ENCODE results near the gene BBLN.
"Not testable (repeated sequence)": the region's sequence is repeated elsewhere in the genome, so short reads cannot be mapped to it uniquely, and the experiment has no call there.

The BBLN gene, protein sequence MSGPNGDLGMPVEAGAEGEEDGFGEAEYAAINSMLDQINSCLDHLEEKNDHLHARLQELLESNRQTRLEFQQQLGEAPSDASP

GRCh38 chr9:128159784-128160602, at the start of gene BBLN:
TSS of gene BBLN (plus strand) at chr9:128160265. CDS start at chr9:128160408, 143 bp downstream.
- peak; percentile 95 for DNase-seq

- not testable (repeated sequence) for DNase-seq
These were observed 48.3 kb upstream of the BBLN start for GRCh38 chr9:128111726-128112125.

DNA sequence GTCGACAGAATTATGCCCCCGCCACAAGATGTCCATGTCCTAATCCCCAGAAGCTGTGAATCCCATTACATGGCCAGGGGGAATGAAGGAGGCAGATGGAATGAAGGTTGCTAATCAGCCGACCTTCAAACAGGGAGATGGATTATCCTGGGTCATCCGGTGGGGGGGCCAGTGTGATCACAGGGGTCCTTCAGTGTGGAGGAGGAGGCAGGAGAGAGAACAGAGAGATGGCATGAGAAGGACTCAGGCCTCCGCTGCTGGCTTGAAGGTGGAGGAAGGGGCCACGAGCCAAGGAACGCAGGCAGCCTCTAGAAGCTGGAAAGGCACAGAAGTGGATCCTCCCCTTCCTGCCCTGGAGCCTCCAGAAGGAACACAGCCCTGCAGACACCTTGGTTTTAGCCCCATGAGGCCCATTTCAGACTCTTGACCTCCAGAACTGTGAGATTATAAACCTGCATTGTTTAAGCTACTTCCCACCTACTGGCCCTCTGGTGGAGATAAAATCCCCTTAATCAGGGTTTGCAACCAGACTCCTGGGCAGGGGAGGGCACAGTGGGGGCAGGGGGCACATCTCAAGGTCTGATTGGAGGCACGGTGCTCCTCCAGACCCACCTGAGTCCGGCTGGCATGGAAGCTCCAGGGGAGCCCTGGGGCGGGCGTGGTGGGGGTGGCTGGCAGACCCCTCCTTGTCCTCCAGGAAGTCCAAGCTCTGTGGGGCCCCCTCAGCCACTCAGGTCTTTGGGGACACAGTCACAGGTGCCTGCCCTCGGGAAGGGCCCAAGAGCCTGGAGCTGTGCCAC, 46.3 kb upstream of the BBLN start:
- no peak for DNase-seq

DNA sequence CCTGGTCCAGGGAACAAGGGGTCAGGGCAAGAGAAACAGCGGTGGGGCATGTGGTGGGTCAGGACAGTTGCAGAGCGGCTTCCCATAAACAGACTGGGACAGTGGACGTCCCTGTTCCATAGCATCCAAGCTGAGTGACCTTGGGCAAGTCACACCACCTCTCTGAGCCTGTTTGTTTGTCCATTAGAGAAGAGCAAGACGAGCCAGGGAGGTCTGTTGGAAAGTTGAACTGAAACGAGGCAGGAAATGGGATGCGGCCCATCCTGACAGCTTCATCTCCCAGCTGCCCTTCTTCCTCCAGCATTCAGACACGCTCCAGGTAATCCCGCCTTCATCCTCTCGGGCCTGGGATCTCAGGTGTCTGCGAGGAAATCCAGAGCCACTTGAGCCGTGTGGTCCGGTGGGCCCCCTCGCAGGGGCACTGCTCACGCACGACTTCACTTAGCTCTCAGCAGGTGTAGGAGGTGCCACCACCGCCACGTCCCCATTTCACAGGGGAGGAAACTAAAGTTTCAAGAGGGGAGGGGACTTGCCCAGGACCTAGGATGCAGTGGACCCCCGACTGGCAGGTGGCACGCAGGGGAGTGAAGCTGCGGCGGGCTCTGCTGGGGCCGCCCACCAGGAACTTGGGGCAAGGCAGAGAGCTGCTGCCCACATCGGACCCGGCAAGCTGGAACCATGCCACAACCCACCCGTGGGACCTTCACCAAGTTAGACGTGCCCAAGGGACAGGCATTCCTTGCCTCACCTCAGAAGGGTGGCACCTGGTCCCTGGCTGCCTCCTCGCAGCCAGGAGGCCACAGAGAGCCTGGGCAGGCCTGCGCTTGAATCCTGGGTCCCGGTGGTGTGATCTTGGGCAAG, 45.5 kb upstream of the BBLN start:
- DNase-seq, result no peak

DNA sequence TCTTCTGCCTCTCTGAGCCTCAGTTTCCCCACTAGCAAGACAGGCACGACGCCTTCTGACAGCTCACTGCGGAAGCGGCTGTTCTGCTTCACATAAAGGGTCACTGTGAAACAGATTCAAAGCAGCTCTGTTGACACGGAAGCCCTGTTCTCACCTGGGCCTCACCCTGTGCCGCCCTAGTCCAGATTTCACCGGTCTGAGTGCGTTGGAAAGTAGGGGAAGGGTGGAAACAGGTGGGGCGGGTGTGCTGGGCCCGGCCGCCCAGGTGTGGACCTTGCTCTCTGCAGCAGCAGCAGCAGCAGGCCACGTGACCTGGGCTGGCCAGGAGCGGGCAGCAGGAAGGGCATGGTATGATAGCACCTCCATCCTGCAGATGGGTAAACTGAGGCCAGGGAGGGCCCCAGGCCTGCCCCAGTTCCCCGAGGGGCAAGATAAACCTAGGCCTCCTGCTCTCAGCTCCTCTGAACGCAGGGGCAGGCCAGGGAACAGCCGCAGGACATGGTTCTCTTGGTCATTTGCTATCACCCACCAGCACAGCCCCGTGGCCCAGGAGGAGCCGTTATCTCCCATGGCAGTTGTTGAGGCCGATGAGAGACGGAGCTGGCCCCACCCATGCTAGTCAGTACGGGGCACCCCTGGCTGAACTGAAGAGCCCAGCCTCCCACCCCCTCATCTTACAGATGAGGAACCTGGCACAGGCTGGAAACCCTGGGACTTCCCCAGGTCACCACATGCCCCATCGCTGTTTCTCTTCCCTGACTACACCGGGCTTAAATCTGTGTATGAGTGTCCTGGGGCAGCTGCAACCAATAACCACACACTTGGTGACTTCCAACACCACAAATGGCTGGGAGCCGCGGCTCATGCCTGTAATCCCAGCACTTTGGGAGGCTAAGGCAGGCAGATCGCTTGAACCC, 44.6 kb upstream of the BBLN start:
- no peak for DNase-seq

DNA sequence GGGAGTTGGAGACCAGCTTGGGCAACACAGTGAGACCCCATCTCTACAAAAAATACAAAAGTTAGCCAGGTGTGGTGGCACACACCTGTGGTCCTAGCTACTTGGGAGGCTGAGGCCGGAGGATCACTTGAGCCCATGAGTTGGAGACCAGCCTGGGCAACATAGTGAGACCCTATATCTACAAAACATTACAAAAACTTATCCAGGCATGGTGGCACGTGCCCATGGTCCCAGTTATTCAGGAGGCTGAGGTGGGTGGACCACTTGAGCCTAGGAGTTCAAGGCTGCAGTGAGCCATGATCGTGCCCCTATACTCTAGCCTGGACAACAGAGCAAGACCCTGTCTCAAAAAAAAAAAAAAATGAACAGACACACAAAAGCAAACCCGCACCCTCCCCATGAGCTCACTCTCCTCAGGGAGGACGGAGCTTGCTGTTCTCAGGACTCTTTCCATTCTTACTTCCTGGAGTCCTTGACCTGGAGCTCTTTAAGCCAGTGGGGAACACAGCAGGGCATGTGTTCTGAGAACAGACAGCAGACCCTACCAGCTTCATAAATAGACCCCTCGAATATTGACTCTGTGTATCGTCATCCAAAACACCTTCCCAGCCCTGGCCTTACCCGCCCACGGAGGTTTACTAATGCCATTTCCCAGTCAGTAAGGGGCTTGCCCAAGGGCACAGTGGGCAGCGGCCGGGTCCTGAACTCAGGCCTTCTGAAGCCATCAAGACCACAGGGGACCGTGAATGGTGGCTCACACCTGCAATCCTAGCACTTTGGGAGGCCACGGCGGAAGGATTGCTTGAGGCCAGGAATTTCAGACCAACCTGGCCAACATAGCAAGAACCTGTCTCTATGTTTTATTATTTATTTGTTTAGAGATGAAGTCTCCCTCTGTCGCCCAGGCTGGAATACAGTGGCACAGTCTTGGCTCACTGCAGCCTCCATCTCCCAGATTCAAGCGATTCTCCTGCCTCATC, 43.7 kb upstream of the BBLN start:
- DNase-seq, result no peak

DNA sequence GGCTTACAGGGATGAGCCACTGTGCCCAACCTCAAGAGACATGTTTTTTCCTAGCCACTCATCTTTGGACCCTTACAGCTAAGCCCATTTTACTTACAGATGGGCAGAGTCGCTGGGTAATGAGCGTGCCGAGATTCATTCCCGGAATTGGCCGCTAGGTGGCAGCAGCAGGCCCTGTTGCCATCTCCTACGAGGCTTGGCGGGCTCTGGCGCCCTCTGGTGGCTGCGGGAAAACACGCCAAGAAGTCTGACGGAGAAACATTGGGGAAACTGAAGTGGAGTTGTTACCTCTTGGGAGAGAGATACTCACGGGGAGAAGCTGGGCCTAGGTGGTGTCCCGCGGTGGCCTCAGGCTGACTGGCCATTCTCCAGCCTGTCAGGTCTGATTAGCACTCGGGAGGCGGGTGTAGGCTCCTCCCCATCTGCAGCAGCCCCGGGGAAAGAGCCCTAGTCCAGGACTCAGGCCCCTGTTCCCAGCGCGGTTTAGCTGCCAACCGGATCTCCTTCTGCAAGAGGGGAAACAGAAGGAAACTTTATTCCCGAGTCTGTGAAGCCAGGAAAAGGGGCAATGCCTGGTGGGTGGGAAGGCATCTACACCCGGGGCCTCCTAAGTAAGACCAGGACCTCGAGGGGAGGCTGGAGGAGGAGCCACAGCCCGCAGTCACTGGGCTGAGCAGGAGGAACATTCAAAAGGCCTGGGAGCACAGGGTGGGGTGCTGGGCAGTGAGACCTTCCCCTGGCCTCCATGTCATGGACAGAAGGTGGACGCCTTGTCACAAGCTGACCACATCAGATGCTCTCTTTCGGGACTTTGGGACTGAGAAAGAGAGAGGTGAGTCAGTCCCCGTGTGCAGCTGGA, 42.2 kb upstream of the BBLN start:
- DNase-seq, result peak; percentile 90

- DNase-seq, result no peak
These were observed 41.6 kb upstream of the BBLN start for GRCh38 chr9:128118472-128118857.

GRCh38 chr9:128118971-128119665, 40.9 kb upstream of the BBLN start:
- DNase-seq, result no peak

DNA sequence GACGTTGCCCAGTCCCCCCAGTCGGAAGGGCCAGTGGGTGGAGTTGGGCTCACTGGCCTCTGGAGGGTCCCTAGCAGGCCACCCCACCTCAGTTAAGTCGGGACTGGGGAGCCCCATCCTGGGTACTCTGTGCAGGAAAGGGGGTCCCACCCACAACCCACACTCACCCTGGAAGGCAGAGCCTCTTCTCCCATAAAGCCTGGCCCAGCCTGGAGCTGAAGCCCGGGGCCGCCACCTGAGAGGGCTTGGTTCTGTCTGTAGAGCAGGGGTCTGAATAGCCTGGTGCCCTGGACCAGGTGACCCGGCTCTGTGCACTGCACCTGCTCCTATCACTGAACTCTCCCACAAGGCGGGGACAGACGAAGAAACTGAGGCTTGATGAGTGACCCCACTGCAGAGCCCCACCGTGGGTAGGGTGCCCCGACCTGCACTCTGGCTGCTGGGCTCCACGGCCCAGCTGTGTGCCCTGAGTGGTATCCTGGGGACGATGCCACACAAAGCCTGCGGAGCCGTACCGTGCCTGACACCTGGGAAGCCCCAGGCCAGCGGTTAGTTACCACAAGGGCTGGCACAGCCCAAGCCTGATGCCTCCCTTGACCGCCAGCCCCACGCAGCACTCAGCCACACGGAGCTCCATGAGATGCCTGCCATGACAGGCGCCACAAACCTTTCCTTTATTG, 39.9 kb upstream of the BBLN start:
- no peak for DNase-seq

GRCh38 chr9:128120741-128121465, 39.2 kb upstream of the BBLN start:
- DNase-seq, result no peak

DNA sequence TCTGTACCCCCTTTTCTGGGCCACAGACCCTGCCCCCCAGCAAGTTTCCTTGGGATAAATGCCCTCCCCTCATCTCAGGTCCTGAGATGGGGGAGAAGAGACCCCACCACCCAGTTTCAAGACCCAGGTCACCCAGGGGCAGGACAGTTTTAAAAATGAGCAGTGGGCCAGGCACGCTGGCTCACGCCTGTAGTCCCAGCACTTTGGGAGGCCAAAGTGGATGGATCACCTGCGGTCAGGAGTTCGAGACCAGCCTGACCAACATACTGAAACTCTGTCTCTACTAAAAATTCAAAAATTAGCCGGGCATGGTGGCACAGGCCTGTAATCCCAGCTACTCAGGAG, 38.6 kb upstream of the BBLN start:
- no peak for DNase-seq

GRCh38 chr9:128121924-128122808, 37.9 kb upstream of the BBLN start:
- no peak for DNase-seq

DNA sequence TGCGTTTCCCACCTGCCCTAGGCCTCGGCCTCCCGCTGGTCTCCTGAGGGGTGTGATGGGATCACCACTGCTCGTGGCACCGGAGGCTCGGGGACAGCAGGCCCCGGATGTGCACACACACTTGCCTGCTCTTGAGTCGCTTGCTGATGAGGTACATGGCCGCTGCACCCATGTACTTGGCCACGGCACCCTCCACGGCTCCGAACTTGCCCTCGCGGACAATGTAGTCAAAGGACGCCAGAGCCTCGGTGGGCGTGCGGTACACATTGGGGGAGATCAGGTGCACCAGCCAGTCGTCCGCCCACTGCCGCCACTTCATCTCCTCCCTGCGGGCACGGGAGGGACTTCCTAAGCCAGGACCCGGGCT, 37.3 kb upstream of the BBLN start:
- DNase-seq, result no peak

DNA sequence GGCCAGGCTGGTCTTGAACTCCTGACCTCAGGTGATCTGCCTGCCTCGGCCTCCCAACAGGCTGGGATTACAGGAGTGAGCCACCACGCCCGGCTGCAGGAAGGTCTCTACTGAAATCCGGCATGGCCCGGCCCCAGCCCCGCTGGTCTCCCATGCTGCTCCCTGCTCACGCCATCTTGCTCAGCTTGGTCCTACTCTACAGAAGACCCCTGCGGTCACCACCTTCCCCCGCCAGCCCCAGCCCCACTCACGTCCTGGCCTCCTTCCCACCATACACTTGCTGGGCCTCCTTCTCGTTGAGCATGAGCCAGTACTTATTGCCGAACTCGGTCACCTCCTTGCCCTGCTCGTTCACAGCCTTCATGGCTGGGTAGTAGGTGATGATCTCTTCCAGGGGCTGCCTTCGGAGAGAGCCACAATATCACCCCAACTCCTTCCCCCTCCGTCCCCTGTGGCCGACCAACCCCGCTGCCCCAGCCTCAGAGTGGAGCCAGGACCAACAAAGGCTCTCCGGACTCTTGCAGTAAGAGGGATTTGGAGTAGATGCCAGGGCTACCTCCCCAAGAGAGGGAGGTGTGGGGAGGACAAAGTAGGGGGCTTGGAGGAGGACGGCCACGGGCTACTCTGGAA, 36.5 kb upstream of the BBLN start:
- DNase-seq, result no peak

DNA sequence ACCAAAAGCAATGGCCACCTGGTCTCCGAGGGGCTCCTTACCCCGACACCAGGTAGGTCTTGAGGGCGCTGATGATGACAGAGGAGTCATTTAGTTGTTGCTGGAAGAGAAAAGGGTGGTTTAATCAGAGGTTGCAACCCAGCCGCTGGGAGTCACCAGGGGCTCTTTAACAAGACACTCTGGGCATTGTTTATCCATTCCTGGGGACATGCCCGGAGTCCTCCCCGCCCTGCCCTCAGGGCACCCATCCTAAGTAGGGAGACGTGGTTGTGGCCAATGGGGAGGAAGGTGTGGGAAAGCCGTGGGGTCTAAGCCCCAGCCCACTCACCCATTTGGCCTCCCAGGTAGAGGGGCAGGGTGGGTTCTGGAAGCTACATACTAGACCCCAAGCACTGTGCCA, 35.6 kb upstream of the BBLN start:
- DNase-seq, result no peak
